ENCODE data around the gene STMN1. TPM values are rescaled to one million over a fixed set of nuclear protein-coding genes. Genes with fewer than 3 reads are reported as not detected.

STMN1 gene
- total RNA-seq, 1 donor = 85.9 TPM

DNA sequence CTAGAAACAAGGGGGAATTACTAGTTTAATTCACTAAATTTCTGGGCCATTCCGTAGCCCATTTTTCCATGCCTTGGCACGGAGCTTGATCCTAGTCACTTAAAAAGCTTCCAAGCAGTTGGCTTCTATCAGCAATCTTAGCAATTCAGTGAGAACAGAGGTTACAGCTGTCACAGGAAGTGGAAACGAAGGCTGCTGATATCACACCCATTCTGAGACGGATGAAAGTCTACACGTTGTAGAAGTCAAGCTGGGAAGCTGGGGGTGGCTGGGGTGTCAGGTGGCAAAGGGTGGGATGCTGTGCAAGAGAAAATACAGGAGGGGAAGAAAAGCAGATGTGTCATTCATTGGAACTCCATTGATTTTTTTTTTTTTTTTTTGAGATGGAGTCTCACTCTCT, 11.8 kb upstream of the STMN1 start:
- peak; percentile 20 for DNase-seq (ENCODE audit: low read depth)
- TF ChIP-seq CTCF (IDR thresholded peaks at IDR 0.05; ENCODE audit: insufficient read depth, low read depth, low read length) = no peak
- H3K4me3 ChIP-seq (ENCODE audit: low read depth, low read length) = no peak overlapping the region

- no peak overlapping the region for H3K4me3 ChIP-seq (ENCODE audit: low read depth, low read length)
- TF ChIP-seq CTCF (IDR thresholded peaks at IDR 0.05; ENCODE audit: insufficient read depth, low read depth, low read length) = no peak
- DNase-seq (ENCODE audit: low read depth) = no peak
Measured at GRCh38 chr1:25916460-25916859, 10.2 kb upstream of the STMN1 start.

GRCh38 chr1:25914074-25914995, 8.1 kb upstream of the STMN1 start:
- H3K4me3 ChIP-seq (ENCODE audit: low read depth, low read length) = no peak overlapping the region
- DNase-seq (ENCODE audit: low read depth) = no peak
- TF ChIP-seq CTCF (IDR thresholded peaks at IDR 0.05; ENCODE audit: insufficient read depth, low read depth, low read length) = no peak

DNA sequence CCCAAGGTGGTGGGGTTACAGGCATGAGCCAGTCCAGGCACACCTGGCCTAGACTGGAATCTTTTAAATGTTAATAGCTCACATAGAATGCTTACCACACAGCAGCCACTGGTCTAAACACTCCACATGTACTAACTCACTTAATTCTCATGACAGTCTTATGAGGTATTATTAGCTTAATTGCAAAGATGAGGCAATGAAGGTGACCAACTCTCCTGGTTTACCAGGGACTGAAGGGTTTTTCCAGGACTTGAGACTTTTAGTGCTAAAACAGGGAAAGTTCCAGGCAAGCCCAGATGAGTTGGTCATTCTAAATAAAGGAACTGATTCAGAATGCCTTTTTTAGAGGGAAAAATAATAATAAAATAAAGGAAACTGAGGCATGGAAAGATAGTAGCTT, 7.0 kb upstream of the STMN1 start:
- TF ChIP-seq CTCF (IDR thresholded peaks at IDR 0.05; ENCODE audit: insufficient read depth, low read depth, low read length) = no peak
- DNase-seq (ENCODE audit: low read depth) = no peak
- H3K4me3 ChIP-seq (ENCODE audit: low read depth, low read length) = no peak overlapping the region

- DNase-seq (ENCODE audit: low read depth) = peak; percentile 37
- H3K4me3 ChIP-seq (ENCODE audit: low read depth, low read length) = no peak overlapping the region
- TF ChIP-seq CTCF (IDR thresholded peaks at IDR 0.05; ENCODE audit: insufficient read depth, low read depth, low read length) = no peak
Measured at GRCh38 chr1:25912076-25912831, 6.0 kb upstream of the STMN1 start.

DNA sequence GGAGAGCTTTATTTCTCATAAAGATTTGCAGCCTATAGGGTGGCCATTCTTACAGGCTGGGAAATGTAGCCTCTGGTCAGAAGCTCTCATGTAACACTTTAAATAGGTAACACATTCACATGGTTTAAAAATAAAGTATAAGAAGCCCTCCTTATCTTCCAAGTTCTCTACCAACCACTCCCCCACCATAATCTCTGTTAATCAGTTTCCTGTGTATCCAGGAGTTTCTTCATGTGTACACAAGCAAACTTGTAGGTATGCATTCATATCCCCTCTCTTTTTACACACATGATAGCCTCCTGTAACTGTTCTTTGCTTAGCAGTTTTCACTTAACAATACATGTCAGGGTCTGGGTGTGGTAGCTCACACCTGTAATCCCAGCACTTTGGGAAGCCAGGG, 4.9 kb upstream of the STMN1 start:
- TF ChIP-seq CTCF (IDR thresholded peaks at IDR 0.05; ENCODE audit: insufficient read depth, low read depth, low read length) = no peak
- no peak for DNase-seq (ENCODE audit: low read depth)
- no peak overlapping the region for H3K4me3 ChIP-seq (ENCODE audit: low read depth, low read length)

All from fibroblast of villous mesenchyme (primary cell).